ENCODE results near the gene TJP1.
"Not testable (repeated sequence)": the region's sequence is repeated elsewhere in the genome, so short reads cannot be mapped to it uniquely, and the experiment has no call there.

The TJP1 gene

DNA sequence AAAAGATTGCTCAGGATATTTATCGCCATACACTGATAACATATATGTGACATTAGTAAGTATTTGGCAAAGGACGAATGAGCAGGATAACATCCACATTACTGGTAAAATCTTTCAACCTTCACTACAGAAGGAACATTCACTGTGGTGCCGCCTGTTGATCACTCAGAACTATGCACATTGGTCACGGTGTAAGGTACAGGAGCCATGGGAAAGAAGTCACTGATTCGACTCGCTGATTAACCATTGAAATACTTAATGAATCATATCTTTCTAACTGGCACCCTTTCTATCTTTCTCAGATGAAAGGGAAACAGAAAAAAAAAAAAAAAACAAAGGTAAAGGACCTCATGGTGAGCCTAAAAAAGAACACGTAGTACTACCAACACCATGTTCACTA, 68.8 kb downstream of the TJP1 start:
- no peak for DNase-seq (ENCODE audit: low read depth)

DNA sequence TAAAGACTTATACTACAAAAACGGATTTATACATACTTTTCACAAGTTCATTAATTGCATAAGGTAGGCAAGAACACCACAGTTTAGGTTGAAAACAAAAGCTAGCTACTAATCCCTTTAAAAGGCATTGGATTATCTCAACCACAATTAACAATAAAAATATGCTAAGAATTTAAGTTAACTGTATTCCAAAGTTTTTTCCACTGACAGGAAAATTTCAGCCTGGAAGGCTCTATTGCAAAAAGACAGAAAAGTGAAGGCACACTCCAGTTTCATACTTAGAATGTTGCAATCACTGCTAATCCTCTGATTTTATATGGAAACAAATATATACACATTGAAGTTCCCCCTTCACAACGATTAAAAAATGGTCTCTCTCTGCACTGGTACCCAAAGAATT, 71.5 kb downstream of the TJP1 start:
- DNase-seq (ENCODE audit: low read depth) = no peak

DNA sequence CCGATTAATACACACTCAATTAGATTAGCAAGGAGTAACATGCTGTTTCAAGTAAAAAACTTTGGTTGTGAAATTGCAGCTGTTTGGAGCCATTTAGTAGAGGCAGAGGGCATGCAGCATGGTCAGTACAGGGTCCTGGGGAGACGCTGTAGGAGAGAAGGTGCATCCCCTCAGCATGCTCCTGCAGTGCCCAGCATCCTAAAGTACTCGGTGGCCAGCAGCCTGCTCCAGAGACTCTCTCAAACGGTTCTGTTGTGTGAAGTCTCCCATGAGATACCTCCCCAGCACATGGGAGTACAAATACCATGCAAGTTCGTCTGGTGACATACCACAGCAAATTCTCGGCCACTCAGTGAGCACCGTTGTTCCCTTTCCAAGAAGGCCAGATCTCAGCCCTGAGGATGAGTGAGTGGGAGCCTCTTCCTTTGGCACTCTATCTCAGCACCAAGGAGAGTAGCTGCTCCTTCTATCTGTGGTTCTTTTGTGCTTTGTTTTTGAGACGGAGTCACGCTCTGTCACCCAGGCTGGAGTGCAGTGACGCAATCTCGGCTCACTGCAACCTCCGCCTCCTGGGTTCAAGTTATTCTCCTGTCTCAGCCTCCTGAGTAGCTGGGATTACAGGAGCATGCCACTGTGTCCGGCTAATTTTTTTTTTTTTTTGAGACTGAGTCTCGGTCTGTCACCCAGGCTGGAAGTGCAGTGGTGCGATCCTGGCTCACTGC, 72.7 kb downstream of the TJP1 start:
- no peak for DNase-seq (ENCODE audit: low read depth)

DNA sequence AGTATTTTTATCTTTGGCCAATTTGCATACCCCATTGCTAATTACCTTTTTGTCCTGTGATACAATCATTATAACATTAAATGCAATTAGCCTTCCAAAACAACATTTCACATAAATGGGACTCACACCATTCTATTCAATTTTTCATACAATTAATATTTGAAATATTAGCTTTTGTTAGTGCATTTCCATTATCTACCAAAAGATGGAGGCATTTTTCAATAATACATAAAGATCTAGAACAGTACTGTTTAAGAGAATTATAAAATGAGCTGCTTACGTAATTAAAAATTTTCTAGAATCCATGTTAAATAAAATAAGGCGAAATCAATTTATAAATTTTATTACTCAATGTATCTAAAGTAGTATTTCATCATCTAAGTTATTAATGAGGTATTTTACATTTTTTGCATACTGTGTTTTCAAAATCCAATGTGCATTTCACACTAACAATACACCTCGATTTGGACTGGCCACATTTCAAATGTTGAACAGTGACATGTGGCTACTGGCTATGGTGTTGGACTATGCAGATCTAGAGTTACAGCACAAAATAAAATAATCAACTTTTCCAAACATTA, 74.3 kb downstream of the TJP1 start:
- no peak for DNase-seq (ENCODE audit: low read depth)

DNA sequence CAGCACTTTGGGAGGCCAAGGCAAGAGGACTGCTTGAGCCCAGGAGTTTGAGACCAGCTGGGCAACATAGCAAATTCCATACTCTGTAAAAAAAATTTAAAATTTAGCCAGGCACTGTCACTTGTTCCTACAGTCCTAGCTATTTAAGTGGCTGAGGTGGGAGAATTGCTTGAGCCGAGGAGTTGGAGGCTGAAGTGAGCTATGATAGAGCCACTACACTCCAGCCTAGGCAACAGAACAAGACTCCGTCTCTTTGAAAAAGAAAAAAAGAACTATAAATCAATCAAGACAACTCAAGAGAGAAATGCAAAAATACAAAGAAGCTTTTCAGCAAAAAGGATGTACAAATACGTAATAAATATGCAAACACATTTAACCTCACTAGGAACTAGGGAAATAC, 78.8 kb downstream of the TJP1 start:
- no peak for DNase-seq (ENCODE audit: low read depth)

DNA sequence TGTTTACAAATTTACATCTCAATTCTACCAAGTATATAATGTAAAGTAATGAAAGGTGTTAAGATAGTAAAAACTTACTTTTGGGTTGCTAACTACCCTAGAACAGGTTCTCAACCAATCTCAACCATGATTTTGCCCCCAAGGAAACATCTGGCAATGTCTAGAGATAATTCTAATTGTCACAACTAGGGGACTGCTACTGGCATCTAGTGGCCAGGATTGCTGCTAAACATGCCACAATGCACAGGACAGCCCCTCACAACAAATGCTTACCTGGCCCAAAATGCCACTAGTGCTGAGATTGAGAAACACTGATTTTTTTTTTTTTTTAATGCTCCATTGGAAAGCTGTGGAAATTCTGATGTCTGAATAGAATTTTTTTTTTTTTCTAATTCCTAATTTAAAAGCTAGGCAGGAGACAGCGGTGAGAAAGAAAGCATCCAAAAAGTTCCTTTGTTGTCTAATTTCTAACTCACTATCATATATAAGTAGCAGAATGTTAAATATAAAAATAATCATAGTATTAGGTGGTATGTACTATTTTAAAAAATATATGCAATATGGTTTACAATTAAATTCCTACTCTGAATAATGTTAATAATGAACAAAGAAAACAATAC, 81.5 kb downstream of the TJP1 start:
- DNase-seq (ENCODE audit: low read depth) = no peak

DNA sequence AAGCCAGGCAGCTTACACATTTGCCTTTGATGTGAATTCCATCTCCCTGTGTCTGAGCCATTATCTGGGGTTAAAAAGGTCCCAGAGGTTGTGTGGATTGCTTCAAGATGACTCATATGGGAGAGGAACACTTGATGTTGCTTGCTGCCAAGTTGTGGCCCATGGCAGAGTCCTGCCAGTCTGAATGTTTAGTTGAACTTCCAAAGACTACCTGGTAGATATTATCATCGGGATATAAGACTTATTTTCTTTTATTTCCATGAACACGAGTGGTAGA, 85.6 kb downstream of the TJP1 start:
- DNase-seq (ENCODE audit: low read depth) = no peak

DNA sequence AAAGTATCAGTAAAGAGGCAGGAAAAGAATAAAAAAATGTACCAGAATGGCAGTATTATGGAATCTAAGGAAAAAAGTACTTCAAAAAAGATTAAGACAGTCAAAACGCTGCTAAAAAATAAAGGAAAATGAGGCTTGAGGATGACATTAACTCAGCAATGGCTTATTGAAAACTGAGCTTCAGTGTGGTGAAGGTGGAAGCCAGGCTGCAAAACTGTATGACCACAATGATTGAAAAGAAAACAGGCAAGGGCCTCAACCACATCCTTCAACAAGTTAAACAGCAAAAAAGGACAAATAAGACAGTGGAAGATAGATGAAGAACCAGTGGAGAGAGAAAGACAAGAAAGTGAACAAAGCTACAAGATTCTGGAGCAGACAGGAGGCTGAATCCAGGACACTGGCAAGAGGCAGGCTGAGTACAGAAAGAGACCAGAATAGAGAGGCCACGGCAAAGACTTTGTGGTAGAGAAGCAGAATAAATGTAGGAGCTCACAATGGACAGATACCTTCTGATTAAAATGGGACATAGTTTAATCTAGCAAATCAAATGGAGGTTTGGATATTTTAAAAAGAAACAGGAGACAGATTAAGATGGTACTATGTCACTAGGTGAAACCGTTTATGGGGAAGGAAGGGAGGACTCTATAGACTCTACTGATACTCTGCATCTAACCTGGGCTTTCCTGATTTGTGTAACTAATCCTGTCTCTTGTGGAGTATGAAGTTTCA, 86.1 kb downstream of the TJP1 start:
- DNase-seq (ENCODE audit: low read depth) = no peak

DNA sequence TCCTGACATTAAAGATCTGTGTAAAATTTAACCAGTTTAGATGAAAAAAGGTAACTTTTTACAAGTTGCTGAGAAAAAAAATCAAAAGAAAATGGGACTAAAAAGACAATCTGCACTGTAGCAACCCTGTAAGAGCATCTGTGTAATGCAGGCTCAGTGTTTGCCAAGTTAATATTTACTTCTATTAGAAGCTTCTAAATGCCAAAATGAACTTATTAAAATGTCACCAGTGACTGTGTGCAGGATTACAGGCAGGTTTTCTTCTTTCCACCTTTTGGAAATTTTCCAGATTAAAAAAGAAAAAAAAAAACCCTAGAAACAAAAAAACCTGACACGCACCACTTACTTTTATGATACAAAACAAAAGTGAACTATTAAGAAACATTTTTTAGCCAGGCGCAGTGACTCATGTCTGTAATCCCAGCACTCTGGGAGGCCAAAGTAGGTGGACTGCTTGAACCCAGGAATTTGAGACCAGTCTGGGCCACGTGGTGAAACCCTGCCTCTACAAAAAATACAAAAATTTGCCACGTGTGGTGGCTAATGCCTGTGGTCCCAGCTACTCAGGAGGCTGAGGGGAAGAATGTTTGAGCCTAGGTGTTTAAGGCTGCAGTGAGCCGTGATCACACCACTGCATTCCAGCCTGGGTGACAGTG, 87.2 kb downstream of the TJP1 start:
- DNase-seq (ENCODE audit: low read depth) = no peak

DNA sequence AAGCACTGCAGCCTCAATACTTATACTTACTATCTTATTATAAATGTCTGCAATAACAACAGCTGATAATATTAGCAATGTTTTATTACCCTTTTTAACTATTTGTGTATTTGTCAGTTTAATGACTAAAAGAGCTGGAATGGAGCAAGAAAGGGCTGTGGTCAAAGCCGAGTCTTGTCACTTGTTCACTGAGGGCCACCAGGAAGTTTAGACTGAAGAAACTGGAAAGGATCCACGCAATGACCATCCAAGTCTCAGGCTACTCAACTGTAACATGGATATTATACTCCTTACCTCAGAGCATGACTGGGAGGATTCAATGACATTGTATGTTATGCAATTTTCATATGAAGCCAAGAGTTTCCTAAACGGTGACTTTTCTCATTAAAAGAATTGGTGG, 90.4 kb downstream of the TJP1 start:
- no peak for DNase-seq (ENCODE audit: low read depth)

DNA sequence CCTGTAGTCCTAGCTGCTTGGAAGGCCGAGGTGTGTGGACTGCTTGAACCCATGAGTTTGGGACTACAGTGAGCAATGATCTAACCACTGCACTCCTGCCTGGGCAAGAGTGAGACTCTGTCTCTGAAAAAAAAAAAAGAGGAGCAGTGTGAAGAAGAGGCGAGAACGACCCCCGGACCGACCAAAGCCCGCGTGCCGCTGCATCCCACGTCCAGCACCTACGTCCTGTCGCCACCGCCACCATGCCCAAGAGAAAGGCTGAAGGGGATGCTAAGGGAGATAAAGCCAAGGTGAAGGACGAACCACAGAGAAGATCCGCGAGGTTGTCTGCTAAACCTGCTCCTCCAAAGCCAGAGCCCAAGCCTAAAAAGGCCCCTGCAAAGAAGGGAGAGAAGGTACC, 91.8 kb downstream of the TJP1 start:
- DNase-seq (ENCODE audit: low read depth) = not testable (repeated sequence)

DNA sequence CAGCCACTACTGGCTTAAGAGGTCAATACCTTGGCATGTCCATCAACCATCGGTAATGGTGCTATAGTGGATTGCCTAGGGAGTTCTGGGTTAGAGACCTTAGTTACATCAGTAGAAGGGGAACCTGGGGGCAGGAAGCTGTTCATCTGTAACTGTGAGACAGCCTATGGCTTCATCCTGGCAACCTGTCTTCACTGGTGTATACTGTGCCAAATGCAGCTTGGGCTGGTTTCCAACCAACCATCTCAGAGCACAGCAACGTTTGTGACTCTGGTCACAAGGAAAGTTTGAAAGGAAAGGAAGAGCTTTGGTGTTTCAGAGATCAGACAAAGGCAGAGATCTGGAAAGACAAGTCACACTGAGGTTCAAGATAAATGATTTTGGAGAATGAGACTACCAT, 93.8 kb downstream of the TJP1 start:
- DNase-seq (ENCODE audit: low read depth) = no peak

DNA sequence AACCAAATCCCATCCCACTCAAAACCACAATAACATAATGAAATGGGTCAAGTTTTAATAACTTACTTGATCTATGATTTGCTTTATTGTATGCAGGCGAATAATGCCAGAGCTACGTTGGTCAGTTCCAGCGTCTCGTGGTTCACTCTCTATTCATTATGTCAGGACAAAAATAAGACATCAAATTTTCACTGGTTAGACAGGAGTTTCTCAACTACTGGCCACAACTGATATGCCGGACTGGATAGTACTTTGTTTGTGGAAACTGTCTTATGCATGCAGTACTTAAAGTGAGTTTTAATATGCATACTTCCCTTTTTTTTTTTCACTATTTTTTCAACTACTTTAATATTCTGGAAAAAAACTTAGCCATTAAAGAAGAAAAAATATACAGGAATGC, 94.4 kb downstream of the TJP1 start:
- DNase-seq (ENCODE audit: low read depth) = no peak

DNA sequence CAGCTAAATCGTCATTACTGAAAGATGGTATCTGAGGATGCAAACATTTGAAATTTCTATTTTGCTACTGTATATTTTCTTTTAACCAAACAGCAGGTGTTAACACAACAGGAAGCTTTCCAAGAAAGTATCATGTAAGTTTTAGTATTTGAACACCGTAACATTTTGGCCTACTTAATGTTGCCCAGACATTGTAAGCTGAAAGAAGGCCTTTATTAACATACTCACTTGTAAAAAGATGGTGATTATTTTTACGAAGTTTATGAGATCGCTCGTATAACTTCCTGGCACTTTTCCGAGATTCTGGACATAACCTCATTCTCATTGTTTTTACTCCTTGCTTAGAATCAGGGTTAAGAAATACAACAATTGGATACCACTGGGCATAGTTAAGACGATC, 95.7 kb downstream of the TJP1 start:
- DNase-seq (ENCODE audit: low read depth) = no peak

DNA sequence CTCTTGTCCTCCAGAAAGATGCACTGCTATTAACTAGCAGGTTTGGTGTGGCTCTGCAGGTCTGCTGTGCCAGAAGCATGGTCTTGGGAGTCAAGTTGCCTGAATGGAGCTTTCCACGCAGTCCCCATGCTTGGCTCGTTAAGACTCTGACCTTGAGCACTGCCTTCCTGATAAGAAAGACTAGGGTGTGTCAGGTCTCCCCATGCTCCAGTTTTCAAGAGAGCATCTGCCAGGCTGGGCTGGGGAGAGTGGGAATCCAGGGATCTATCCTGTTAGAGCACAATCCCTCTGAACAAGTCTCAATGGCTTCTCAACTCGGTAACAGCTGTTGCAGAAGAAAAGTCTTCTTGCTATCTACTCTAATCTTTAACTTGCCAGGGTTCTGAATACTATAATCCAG, 98.2 kb downstream of the TJP1 start:
- DNase-seq (ENCODE audit: low read depth) = no peak

DNA sequence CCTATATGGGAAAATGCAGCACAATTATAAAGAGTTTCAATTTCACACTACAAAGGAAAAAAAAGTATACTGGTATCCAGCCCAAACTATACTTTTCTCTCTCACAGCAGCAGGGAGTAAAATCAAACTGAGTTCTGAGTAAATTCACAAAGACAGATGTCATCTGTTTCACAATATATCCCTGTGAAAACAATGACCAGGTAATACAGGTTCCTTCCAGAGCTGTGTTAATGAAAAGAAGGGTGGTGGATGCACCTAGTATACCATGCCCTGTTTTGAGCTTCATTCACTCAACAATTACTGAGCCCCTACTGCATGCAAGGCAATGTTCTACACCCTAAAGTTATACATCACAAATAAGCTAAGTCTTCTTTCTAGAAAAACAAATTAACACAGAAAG, 108.5 kb downstream of the TJP1 start:
- DNase-seq (ENCODE audit: low read depth) = no peak

DNA sequence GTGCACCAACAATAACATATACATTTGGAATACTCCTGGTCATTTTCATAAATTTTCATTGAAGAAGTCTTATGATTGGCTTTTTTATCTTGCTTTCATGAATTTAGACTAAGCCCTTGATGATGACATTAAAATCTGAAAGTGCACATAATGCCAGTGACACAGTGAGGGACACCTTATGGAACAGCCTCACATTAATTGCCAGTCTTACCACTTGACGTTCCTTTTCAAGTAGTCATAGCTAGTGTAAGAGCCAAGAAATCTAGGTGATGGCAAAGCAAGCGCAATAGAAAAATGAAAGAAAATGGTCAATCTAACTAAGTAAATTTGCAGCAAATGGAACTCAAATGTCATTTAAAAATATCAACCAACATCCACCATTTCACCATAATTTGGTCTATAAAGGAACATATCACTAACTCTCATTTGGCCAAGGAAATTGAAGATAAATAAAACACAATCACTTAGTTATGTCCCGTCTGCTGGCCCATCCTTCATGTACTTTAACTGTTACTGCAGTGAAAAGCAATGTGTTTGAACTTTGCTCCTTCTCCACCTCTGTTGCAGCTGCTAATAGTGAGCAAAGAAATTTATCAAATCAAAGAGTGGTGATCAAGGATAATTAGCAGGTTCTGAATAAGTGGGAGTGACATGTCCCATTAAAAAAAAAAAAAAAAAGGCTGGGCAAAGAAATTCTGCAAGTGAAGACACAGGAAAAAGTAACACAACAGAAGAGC, 110.0 kb downstream of the TJP1 start:
- no peak for DNase-seq (ENCODE audit: low read depth)

DNA sequence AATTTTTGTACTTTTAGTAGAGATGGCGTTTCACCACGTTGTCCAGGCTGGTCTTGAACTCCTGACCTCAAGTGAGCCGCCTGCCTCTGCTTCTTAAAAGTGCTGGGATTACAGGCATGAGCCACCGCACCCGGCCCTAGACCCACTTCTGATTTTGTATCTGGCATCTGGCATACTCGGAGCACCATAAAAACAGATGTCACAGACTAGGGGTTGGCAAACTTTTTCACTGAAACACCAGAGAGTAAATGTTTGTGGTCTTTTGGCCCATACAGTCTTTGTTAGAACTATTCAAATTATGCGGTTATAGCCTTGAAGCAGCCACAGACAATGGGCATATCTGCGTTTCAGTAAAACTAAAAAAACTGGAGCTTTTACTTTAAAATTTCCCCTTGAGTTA, 110.7 kb downstream of the TJP1 start:
- DNase-seq (ENCODE audit: low read depth) = no peak

DNA sequence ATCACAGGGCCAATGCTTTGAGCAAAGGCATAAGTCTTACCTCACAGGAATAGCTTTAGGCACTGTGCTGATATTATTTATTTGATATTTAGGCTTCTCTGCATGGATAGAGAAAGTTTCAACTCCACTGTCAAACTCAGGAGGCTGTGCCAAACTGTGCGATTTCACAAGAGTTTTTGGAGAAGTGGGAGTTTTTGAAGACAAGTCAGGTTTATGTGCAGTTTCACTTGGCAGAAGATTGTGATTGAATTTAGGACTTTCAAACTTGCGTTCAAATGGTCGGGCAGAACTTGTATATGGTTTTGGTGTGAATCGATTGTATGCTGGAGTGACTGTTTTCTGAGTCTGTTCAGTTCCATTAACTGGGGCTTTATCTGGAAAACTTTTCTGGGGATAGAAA, 113.7 kb downstream of the TJP1 start:
- no peak for DNase-seq (ENCODE audit: low read depth)

DNA sequence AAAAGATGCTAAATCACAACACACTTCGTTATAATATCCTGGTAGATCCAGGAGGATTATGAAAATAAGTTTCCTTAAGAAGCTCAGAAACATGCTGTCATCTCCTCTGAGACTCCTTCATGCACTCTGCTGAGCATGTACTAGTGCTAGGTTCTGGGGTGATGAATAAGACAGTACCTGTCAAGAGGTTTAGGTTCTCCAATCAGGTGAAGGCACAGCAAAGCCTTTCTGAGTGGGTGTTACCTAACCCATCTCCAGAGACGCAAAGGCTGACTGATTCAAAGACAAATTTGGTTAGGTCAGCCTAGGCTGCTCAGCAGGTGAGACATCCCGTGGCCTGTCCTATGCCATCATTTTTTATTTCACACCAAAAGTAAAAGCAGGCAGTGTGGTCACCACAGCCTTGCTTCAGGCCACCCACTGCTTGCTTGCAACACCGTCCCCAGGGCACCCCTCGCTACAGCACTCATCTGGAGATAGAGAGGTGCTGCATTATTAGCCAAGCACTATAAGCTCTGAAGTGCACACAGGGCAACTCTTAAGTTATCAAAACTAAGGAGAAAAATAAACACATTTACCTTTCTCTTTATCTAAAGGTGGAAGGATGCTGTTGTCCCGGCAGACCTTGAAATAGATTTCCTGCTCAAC, 117.2 kb downstream of the TJP1 start:
- DNase-seq (ENCODE audit: low read depth) = no peak

DNA sequence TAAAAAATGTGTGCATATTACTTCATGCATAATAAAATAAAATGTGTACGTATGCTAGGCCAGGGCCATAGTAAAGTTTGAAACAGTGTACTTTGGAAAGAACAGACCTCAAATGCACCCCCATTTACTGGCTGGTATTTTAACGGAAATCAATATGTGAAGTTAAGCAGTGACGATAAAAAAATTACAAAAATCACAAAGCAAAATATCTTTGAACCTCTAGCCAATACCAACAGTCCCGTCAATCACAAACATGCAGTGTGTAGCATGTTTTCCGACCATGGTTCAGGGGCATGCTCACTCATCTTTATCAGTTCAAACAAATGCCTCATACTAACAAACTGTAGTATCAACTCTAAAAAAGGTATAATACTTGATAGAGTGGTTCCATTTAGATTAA, 121.1 kb downstream of the TJP1 start:
- no peak for DNase-seq (ENCODE audit: low read depth)

DNA sequence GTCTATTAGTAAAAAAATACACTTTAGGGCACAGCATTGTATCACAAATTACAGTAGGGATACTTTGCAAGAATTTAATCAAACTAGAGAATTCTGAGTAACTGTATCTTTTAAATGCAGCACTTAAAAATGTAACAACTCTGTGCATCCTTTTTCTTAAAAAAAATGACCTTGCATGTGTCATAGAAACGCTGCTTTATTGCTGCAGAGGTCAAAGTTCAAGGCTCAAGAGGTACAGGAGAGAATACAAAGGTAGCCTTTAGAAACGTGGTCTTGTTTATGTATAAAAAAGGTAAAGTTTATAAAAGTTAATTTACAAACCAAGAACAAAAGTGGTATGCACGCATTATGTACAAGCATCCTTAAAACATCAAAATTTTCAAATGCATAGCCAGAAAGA, 122.0 kb downstream of the TJP1 start:
- DNase-seq (ENCODE audit: low read depth) = no peak

All from stimulated activated CD8-positive, alpha-beta memory T cell treated with anti-CD3 and anti-CD28 coated beads, Interleukin-15, amount 100 ng/mL, for 1 hour (primary cell).